H9 (cell line): ENCODE results near the gene KCNG2. TPM values are rescaled to one million over a fixed set of nuclear protein-coding genes. Genes with fewer than 3 reads are reported as not detected.

ENCODE experiments used
- DNase-seq: peaks from one replicate; pipeline ENCODE4 v3.0.0-alpha.2; 2017
- H2AFZ ChIP-seq: one replicate; pipeline ENCODE4 v1.6.1; 2013; ENCODE audit warnings: mild to moderate bottlenecking, low read length, control low read depth, moderate library complexity
- H2AK5ac ChIP-seq: 2 replicates; pipeline ENCODE4 v1.6.1; 2013; ENCODE audit warnings: low read length, control low read depth, mixed read lengths; ENCODE audit not compliant: insufficient read length
- H2BK120ac ChIP-seq: one replicate; pipeline ENCODE4 v1.6.1; 2013; ENCODE audit warnings: low read depth, mild to moderate bottlenecking, low read length, control low read depth, inconsistent platforms; ENCODE audit not compliant: poor library complexity, severe bottlenecking
- H2BK12ac ChIP-seq: 2 replicates; pipeline ENCODE4 v1.6.1; 2013; ENCODE audit warnings: low read length, control low read depth, mixed read lengths, low read depth; ENCODE audit not compliant: insufficient read length
- H2BK15ac ChIP-seq: 2 replicates; pipeline ENCODE4 v1.6.1; 2013; ENCODE audit warnings: low read depth, low read length, control low read depth
- H2BK20ac ChIP-seq: one replicate; pipeline ENCODE4 v1.6.1; 2013; ENCODE audit warnings: low read depth, mild to moderate bottlenecking, low read length, control low read depth, inconsistent platforms; ENCODE audit not compliant: poor library complexity, severe bottlenecking
- H2BK5ac ChIP-seq: 2 replicates; pipeline ENCODE4 v1.6.1; 2013; ENCODE audit warnings: low read length, control low read depth, mixed read lengths; ENCODE audit not compliant: insufficient read length
- H3K14ac ChIP-seq: 2 replicates; pipeline ENCODE4 v1.6.1; 2013; ENCODE audit warnings: low read length, control low read depth; ENCODE audit not compliant: insufficient read depth
- H3K18ac ChIP-seq: 2 replicates; pipeline ENCODE4 v1.6.1; 2013; ENCODE audit warnings: low read depth, mild to moderate bottlenecking, mixed read lengths, low read length, control low read depth; ENCODE audit not compliant: insufficient read length
- H3K23ac ChIP-seq: 2 replicates; pipeline ENCODE4 v1.6.1; 2013; ENCODE audit warnings: low read length, control low read depth, mixed read lengths, low read depth; ENCODE audit not compliant: insufficient read length
- H3K23me2 ChIP-seq: 2 replicates; pipeline ENCODE4 v1.6.1; 2013; ENCODE audit warnings: low read depth, mild to moderate bottlenecking, mixed read lengths, low read length, control low read depth; ENCODE audit not compliant: insufficient read length, poor library complexity, severe bottlenecking
- H3K27ac ChIP-seq: 2 replicates; pipeline ENCODE4 v1.5.1; 2013; ENCODE audit warnings: low read length, control low read depth, mixed read lengths, low read depth; ENCODE audit not compliant: insufficient read length
- H3K27me3 ChIP-seq: 2 replicates; pipeline ENCODE4 v1.6.1; 2013; ENCODE audit warnings: low read length, control low read depth, inconsistent platforms; ENCODE audit not compliant: insufficient read depth
- H3K4ac ChIP-seq: 2 replicates; pipeline ENCODE4 v1.6.1; 2013; ENCODE audit warnings: low read depth, mild to moderate bottlenecking, control low read depth, inconsistent platforms, low read length, moderate library complexity
- H3K4me1 ChIP-seq: 2 replicates; pipeline ENCODE4 v1.6.1; 2013; ENCODE audit warnings: low read length, control low read depth, inconsistent platforms; ENCODE audit not compliant: insufficient read depth
- H3K4me2 ChIP-seq: 2 replicates; pipeline ENCODE4 v1.6.1; 2013; ENCODE audit warnings: low read length, control low read depth, mixed read lengths; ENCODE audit not compliant: insufficient read length, insufficient read depth
- H3K56ac ChIP-seq: 2 replicates; pipeline ENCODE4 v1.6.1; 2013; ENCODE audit warnings: low read depth, mild to moderate bottlenecking, mixed read lengths, low read length, control low read depth; ENCODE audit not compliant: insufficient read length
- H3K79me1 ChIP-seq: 2 replicates; pipeline ENCODE4 v1.6.1; 2013; ENCODE audit warnings: low read depth, mild to moderate bottlenecking, moderate library complexity, low read length, control low read depth, inconsistent platforms; ENCODE audit not compliant: insufficient read depth, poor library complexity, severe bottlenecking
- H3K79me2 ChIP-seq: 2 replicates; pipeline ENCODE4 v1.6.1; 2013; ENCODE audit warnings: low read length, control low read depth, inconsistent platforms; ENCODE audit not compliant: insufficient read depth
- H3K9ac ChIP-seq: 2 replicates; pipeline ENCODE4 v1.6.1; 2013; ENCODE audit warnings: low read length, control low read depth, mixed read lengths; ENCODE audit not compliant: insufficient read length; ENCODE audit errors: extremely low read depth
- H3K9me3 ChIP-seq: one replicate; pipeline ENCODE4 v1.6.1; 2013; ENCODE audit warnings: low read depth, low read length, inconsistent platforms; ENCODE audit not compliant: control insufficient read depth
- H3T11ph ChIP-seq: one replicate; pipeline ENCODE4 v1.6.1; 2013; ENCODE audit warnings: mild to moderate bottlenecking, low read length, control low read depth, inconsistent platforms
- H4K20me1 ChIP-seq: one replicate; pipeline ENCODE4 v1.6.1; 2013; ENCODE audit not compliant: control insufficient read depth, insufficient read length, insufficient read depth
- H4K5ac ChIP-seq: 2 replicates; pipeline ENCODE4 v1.6.1; 2013; ENCODE audit warnings: low read depth, mild to moderate bottlenecking, mixed read lengths, low read length, control low read depth; ENCODE audit not compliant: insufficient read length
- H4K8ac ChIP-seq: replicated peaks from 2 replicates; pipeline ENCODE4 v1.6.1; 2013; ENCODE audit warnings: low read length, control low read depth, mixed read lengths, low read depth; ENCODE audit not compliant: insufficient read length
- H4K91ac ChIP-seq: 2 replicates; pipeline ENCODE4 v1.6.1; 2013; ENCODE audit warnings: low read depth, mild to moderate bottlenecking, moderate library complexity, mixed read lengths, low read length, control low read depth; ENCODE audit not compliant: insufficient read length
- H3K27ac Mint-ChIP-seq, 3 experiments: 2 replicates in 2 of 3; 3 replicates in 1 of 3; pipeline ENCODE4 v1.8.0; 2020 to 2021; ENCODE audit warnings: mixed read lengths in 3 of 3, mild to moderate bottlenecking in 1 of 3, moderate library complexity in 1 of 3
- H3K27me3 Mint-ChIP-seq: 2 replicates; pipeline ENCODE4 v1.8.0; 2021; ENCODE audit warnings: low read depth, mild to moderate bottlenecking, moderate library complexity, mixed read lengths
- H3K36me3 Mint-ChIP-seq, 3 experiments: 2 replicates in 2 of 3; 3 replicates in 1 of 3; pipeline ENCODE4 v1.8.0; 2020 to 2021; ENCODE audit warnings: low read depth in 3 of 3, mixed read lengths in 3 of 3; ENCODE audit not compliant: insufficient read depth in 1 of 3
- H3K4me1 Mint-ChIP-seq, 2 experiments: 2 replicates each; pipeline ENCODE4 v1.8.0; 2020; ENCODE audit warnings: mixed read lengths in 2 of 2
- H3K4me3 Mint-ChIP-seq, 2 experiments: 2 replicates in 1 of 2; 3 replicates in 1 of 2; pipeline ENCODE4 v1.8.0; 2020 to 2021; ENCODE audit warnings: mild to moderate bottlenecking in 2 of 2, mixed read lengths in 2 of 2, moderate library complexity in 1 of 2
- H3K9me3 Mint-ChIP-seq, 2 experiments: 2 replicates in 1 of 2; 3 replicates in 1 of 2; pipeline ENCODE4 v1.8.0; 2020; ENCODE audit warnings: mild to moderate bottlenecking in 2 of 2, mixed read lengths in 2 of 2, moderate library complexity in 1 of 2
- CTCF ChIP-seq: fragments of 200-600 bp; sonication (generic); conservative IDR thresholded peaks from 3 replicates; pipeline ENCODE4 v1.8.0; 2021; ENCODE audit warnings: antibody characterized with exemption, mild to moderate bottlenecking
- WGBS: extraction: QIAGEN DNeasy Blood & Tissue Kit; methylation state at CpG from one replicate; pipeline ENCODE4 v1.1.7; 2013; ENCODE audit warnings: missing lambda C conversion rate, low lambda C conversion rate, mixed read lengths; ENCODE audit not compliant: insufficient read length; ENCODE audit errors: extremely low coverage; 5-methylcytosine and 5-hydroxymethylcytosine counted together
- total RNA-seq: library from RNA; stranded (reverse); gene quantifications from 2 replicates; pipeline ENCODE4 v1.2.1, GENCODE V29; 2021

The KCNG2 gene
- total RNA-seq, 1 experiment from 2014 or later, result 0.15 TPM

- H4K5ac ChIP-seq, result no peak overlapping the region
- H3K18ac ChIP-seq, result no peak overlapping the region
- no peak overlapping the region for H3K27ac ChIP-seq
- H2BK20ac ChIP-seq, result no peak overlapping the region
- Mint-ChIP-seq H3K36me3 (peaks cover under 1 to 7% (median 3%) of the 10 kb centered on the region in 3 experiments; a peak in 6 of 7 replicates), H3K27ac (no peak overlapping the region), H3K9me3 (peaks cover 16 to 32% of the 10 kb centered on the region in 2 experiments), H3K4me3 (no peak overlapping the region), H3K4me1 (no peaks in the 10 kb centered on the region), H3K27me3 (peaks cover 10% of the 10 kb centered on the region; the same call in 1 of the 2 replicates)
- H3T11ph ChIP-seq, result no peak overlapping the region
- no peak overlapping the region for H2AFZ ChIP-seq
- H3K56ac ChIP-seq, result no peak overlapping the region
- H3K4me2 ChIP-seq, result no peak overlapping the region
- no peak overlapping the region for H3K9ac ChIP-seq
- H2BK120ac ChIP-seq, result no peak overlapping the region
- no peaks in the 10 kb centered on the region for H4K20me1 ChIP-seq
- no peaks in the 10 kb centered on the region for H3K79me1 ChIP-seq
- no peak overlapping the region for H2BK5ac ChIP-seq
- no peaks in the 10 kb centered on the region for H3K23me2 ChIP-seq
- no peaks in the 10 kb centered on the region for H3K27me3 ChIP-seq
- no peaks in the 10 kb centered on the region for H3K9me3 ChIP-seq
- no peak for DNase-seq
- no peak overlapping the region for H4K91ac ChIP-seq
- no peak overlapping the region for H2BK15ac ChIP-seq
- no peak overlapping the region for H3K4ac ChIP-seq
- no peak overlapping the region for H3K14ac ChIP-seq
- no peak overlapping the region for H2BK12ac ChIP-seq
- H3K79me2 ChIP-seq, result no peaks in the 10 kb centered on the region
- no CpG with 5 or more reads among the region's 1 CpG for WGBS
- H3K23ac ChIP-seq, result no peak overlapping the region
- no peak overlapping the region for H4K8ac ChIP-seq
- no peaks in the 10 kb centered on the region for H3K4me1 ChIP-seq
- no peak for TF ChIP-seq CTCF
- no peak overlapping the region for H2AK5ac ChIP-seq
Observed at GRCh38 chr18:79760348-79760747, 37.4 kb upstream of the KCNG2 start.
